Measurements from ENCODE around the gene AAGAB. TPM values are rescaled to one million over a fixed set of nuclear protein-coding genes. Genes with fewer than 3 reads are reported as not detected.
A peak's percentile ranks its signal among the peaks of the same experiment; 100 is the strongest.
"Not testable (repeated sequence)": the region's sequence is repeated elsewhere in the genome, so short reads cannot be mapped to it uniquely, and the experiment has no call there.

AAGAB gene
- total RNA-seq, 1 donor from 2014 or later, result 48.2 TPM

GRCh38 chr15:67256051-67256450 lies 1.6 kb upstream of the AAGAB start:
- no peak for TF ChIP-seq CTCF (IDR thresholded peaks at IDR 0.05; ENCODE audit: insufficient read depth, low read length, poor library complexity, severe bottlenecking)
- no peaks in the 10 kb centered on the region for H3K27me3 ChIP-seq (ENCODE audit: control insufficient read depth, insufficient read depth, low read length)
- no peak for DNase-seq (ENCODE audit: low read depth)

GRCh38 chr15:67253549-67254237 lies 768 bp downstream of the AAGAB start:
- H3K36me3 ChIP-seq (ENCODE audit: control insufficient read depth, insufficient read depth, low read length), result no peaks in the 10 kb centered on the region
- peak overlapping the region; percentile 87 for H3K4me3 ChIP-seq (ENCODE audit: low read depth, low read length)
- TF ChIP-seq CTCF (IDR thresholded peaks at IDR 0.05; ENCODE audit: insufficient read depth, low read length, poor library complexity, severe bottlenecking), result no peak
- no peaks in the 10 kb centered on the region for H3K27me3 ChIP-seq (ENCODE audit: control insufficient read depth, insufficient read depth, low read length)
- DNase-seq (ENCODE audit: low read depth), result no peak

More at GRCh38 chr15:67256051-67256450, 1.6 kb upstream of the AAGAB start:
- H3K4me3 ChIP-seq (ENCODE audit: low read depth, low read length), result no peak overlapping the region
- H3K36me3 ChIP-seq (ENCODE audit: control insufficient read depth, insufficient read depth, low read length), result no peaks in the 10 kb centered on the region

- Histone ChIP-seq H3K4me3 (ENCODE audit: low read depth, low read length) (peak overlapping the region; percentile 87), H3K27me3 (ENCODE audit: control insufficient read depth, insufficient read depth, low read length) (no peaks in the 10 kb centered on the region), H3K36me3 (ENCODE audit: control insufficient read depth, insufficient read depth, low read length) (no peaks in the 10 kb centered on the region)
- TF ChIP-seq CTCF (IDR thresholded peaks at IDR 0.05; ENCODE audit: insufficient read depth, low read length, poor library complexity, severe bottlenecking), result no peak
- no peak for DNase-seq (ENCODE audit: low read depth)
These were observed 1.4 kb downstream of the AAGAB start for GRCh38 chr15:67253101-67253500.

GRCh38 chr15:67251318-67251717 lies 3.1 kb downstream of the AAGAB start:
- Histone ChIP-seq H3K4me3 (ENCODE audit: low read depth, low read length) (no peak overlapping the region), H3K27me3 (ENCODE audit: control insufficient read depth, insufficient read depth, low read length) (no peaks in the 10 kb centered on the region)

GRCh38 chr15:67249830-67250229 lies 4.6 kb downstream of the AAGAB start:
- Histone ChIP-seq H3K27me3 (ENCODE audit: control insufficient read depth, insufficient read depth, low read length) (no peaks in the 10 kb centered on the region), H3K36me3 (ENCODE audit: control insufficient read depth, insufficient read depth, low read length) (no peaks in the 10 kb centered on the region), H3K4me3 (ENCODE audit: low read depth, low read length) (no peak overlapping the region)
- TF ChIP-seq CTCF (IDR thresholded peaks at IDR 0.05; ENCODE audit: insufficient read depth, low read length, poor library complexity, severe bottlenecking), result no peak
- DNase-seq (ENCODE audit: low read depth), result no peak

More at GRCh38 chr15:67251318-67251717, 3.1 kb downstream of the AAGAB start:
- H3K36me3 ChIP-seq (ENCODE audit: control insufficient read depth, insufficient read depth, low read length), result no peaks in the 10 kb centered on the region
- DNase-seq (ENCODE audit: low read depth), result no peak
- TF ChIP-seq CTCF (IDR thresholded peaks at IDR 0.05; ENCODE audit: insufficient read depth, low read length, poor library complexity, severe bottlenecking), result no peak

- Histone ChIP-seq H3K4me3 (ENCODE audit: low read depth, low read length) (no peak overlapping the region), H3K27me3 (ENCODE audit: control insufficient read depth, insufficient read depth, low read length) (no peaks in the 10 kb centered on the region), H3K36me3 (ENCODE audit: control insufficient read depth, insufficient read depth, low read length) (no peaks in the 10 kb centered on the region)
- DNase-seq (ENCODE audit: low read depth), result no peak
- no peak for TF ChIP-seq CTCF (IDR thresholded peaks at IDR 0.05; ENCODE audit: insufficient read depth, low read length, poor library complexity, severe bottlenecking)
These were observed 6.4 kb downstream of the AAGAB start for GRCh38 chr15:67248011-67248505.

GRCh38 chr15:67246606-67247005 lies 7.9 kb downstream of the AAGAB start:
- H3K4me3 ChIP-seq (ENCODE audit: low read depth, low read length); DNase-seq (ENCODE audit: low read depth); H3K27me3 ChIP-seq (ENCODE audit: control insufficient read depth, insufficient read depth, low read length); H3K36me3 ChIP-seq (ENCODE audit: control insufficient read depth, insufficient read depth, low read length): not testable (repeated sequence)

Measured in kidney epithelial cell (primary cell).